H1 (cell line): ENCODE data around the gene HMGN1. TPM values are rescaled to one million over a fixed set of nuclear protein-coding genes. Genes with fewer than 3 reads are reported as not detected.

ENCODE experiments used
- CTCF ChIA-PET: fragments of 300-600 bp; sonication (Branson Sonifier 250); formaldehyde crosslinking; loops from one replicate; lab custom pipeline; 2021; ENCODE audit not compliant: partially characterized antibody; lab: Charles Lee
- POLR2A ChIA-PET: fragments of 300-600 bp; sonication (Branson Sonifier 250); formaldehyde crosslinking; loops from one replicate; lab custom pipeline; 2021; ENCODE audit warnings: inconsistent platforms; ENCODE audit not compliant: partially characterized antibody; lab: Charles Lee
- DNase-seq, 2 experiments: peaks; one replicate each; pipeline versions ENCODE4 v3.0.0 to v3.0.0-alpha.2; 2010 to 2022; ENCODE audit warnings: low spot score in 2 of 2, low read depth in 1 of 2, mixed read lengths in 1 of 2
- FAIRE-seq: peaks from 2 replicates; lab custom pipeline; 2011; peaks lifted over from hg19 to GRCh38; lab: Jason Lieb, UNC
- H2AFZ ChIP-seq: 2 replicates; pipeline ENCODE4 v1.8.1; 2012; ENCODE audit warnings: low read length, inconsistent platforms
- H2AK5ac ChIP-seq: 2 replicates; pipeline ENCODE4 v1.6.1; 2013; ENCODE audit warnings: low read depth, low read length
- H2BK120ac ChIP-seq: replicated peaks from 2 replicates; pipeline ENCODE3; 2013; ENCODE audit warnings: low read depth, low read length, inconsistent platforms
- H2BK12ac ChIP-seq: 2 replicates; pipeline ENCODE4 v1.6.1; 2013; ENCODE audit warnings: low read depth, low read length
- H2BK15ac ChIP-seq: 2 replicates; pipeline ENCODE4 v1.6.1; 2013; ENCODE audit warnings: low read length
- H2BK20ac ChIP-seq: 2 replicates; pipeline ENCODE4 v1.6.1; 2013; ENCODE audit warnings: low read length
- H2BK5ac ChIP-seq: 2 replicates; pipeline ENCODE4 v1.6.1; 2013; ENCODE audit warnings: low read depth, low read length
- H3K14ac ChIP-seq: 2 replicates; pipeline ENCODE4 v1.6.1; 2013; ENCODE audit warnings: inconsistent platforms; ENCODE audit not compliant: insufficient read length
- H3K18ac ChIP-seq: 2 replicates; pipeline ENCODE4 v1.6.1; 2013; ENCODE audit warnings: low read length; ENCODE audit errors: extremely low read depth
- H3K23ac ChIP-seq: 2 replicates; pipeline ENCODE4 v1.6.1; 2013; ENCODE audit warnings: inconsistent platforms; ENCODE audit not compliant: insufficient read length
- H3K23me2 ChIP-seq: 2 replicates; pipeline ENCODE4 v1.6.1; 2013; ENCODE audit warnings: low read depth, low read length
- H3K27ac ChIP-seq: 2 replicates; pipeline ENCODE4 v1.6.1; 2011; ENCODE audit warnings: low read depth, low read length, inconsistent platforms
- H3K27me3 ChIP-seq, 4 experiments: replicated peaks in 1 of 4; 1 replicate in 1 of 4; 2 replicates in 3 of 4; pipeline versions ENCODE4 v1.6.1 to v1.8.1; 2011 to 2013; ENCODE audit warnings: low read length in 3 of 4, mild to moderate bottlenecking in 3 of 4, inconsistent platforms in 2 of 4, mixed read lengths in 2 of 4, moderate library complexity in 1 of 4; ENCODE audit not compliant: control insufficient read depth in 3 of 4, insufficient read depth in 3 of 4; ENCODE audit errors: extremely low read depth in 1 of 4
- H3K36me3 ChIP-seq, 4 experiments: 2 replicates each; pipeline versions ENCODE4 v1.6.1 to v1.8.1; 2011 to 2013; ENCODE audit warnings: mild to moderate bottlenecking in 4 of 4, low read length in 3 of 4, moderate library complexity in 2 of 4, control low read depth in 1 of 4, inconsistent platforms in 1 of 4; ENCODE audit not compliant: insufficient read depth in 4 of 4, control insufficient read depth in 2 of 4
- H3K4ac ChIP-seq: replicated peaks from 2 replicates; pipeline ENCODE3; 2013; ENCODE audit warnings: low read length, low read depth, mixed read lengths, inconsistent platforms; ENCODE audit not compliant: insufficient read length
- H3K4me1 ChIP-seq, 4 experiments: replicated peaks in 1 of 4; 1 replicate in 1 of 4; 2 replicates in 3 of 4; pipeline versions ENCODE4 v1.6.1 to v1.8.1; 2011 to 2013; ENCODE audit warnings: low read length in 3 of 4, inconsistent platforms in 2 of 4, mixed read lengths in 1 of 4; ENCODE audit not compliant: insufficient read depth in 4 of 4, control insufficient read depth in 3 of 4
- H3K4me2 ChIP-seq, 2 experiments: 2 replicates each; pipeline versions ENCODE4 v1.6.1 to v1.8.1; 2011 to 2013; ENCODE audit warnings: low read depth in 2 of 2, low read length in 2 of 2, control low read depth in 1 of 2, inconsistent platforms in 1 of 2, mild to moderate bottlenecking in 1 of 2; ENCODE audit not compliant: insufficient read depth in 1 of 2
- H3K4me3 ChIP-seq, 4 experiments: fragments of 200-600, 300-600 bp in 1 of 4; sonication (generic), shearing (Covaris generic), sonication (Bioruptor Twin) in 1 of 4; 2 replicates each; pipeline versions ENCODE4 v1.5.1 to v1.8.1; 2011 to 2016; ENCODE audit warnings: low read length in 4 of 4, low read depth in 3 of 4, control low read depth in 2 of 4, inconsistent platforms in 2 of 4, mild to moderate bottlenecking in 2 of 4, mixed read lengths in 1 of 4, moderate library complexity in 1 of 4; ENCODE audit not compliant: insufficient read depth in 2 of 4; ENCODE audit errors: extremely low read depth in 1 of 4
- H3K56ac ChIP-seq: replicated peaks from 2 replicates; pipeline ENCODE3; 2013; ENCODE audit warnings: low read depth, mild to moderate bottlenecking, mixed read lengths, low read length, inconsistent platforms; ENCODE audit not compliant: insufficient read length
- H3K79me1 ChIP-seq: 2 replicates; pipeline ENCODE4 v1.6.1; 2013; ENCODE audit warnings: low read depth, low read length, control low read depth
- H3K79me2 ChIP-seq, 2 experiments: 2 replicates each; pipeline versions ENCODE4 v1.6.1 to v1.8.1; 2012 to 2013; ENCODE audit warnings: low read length in 2 of 2, mild to moderate bottlenecking in 2 of 2, inconsistent platforms in 1 of 2; ENCODE audit not compliant: insufficient read depth in 2 of 2, control insufficient read depth in 1 of 2
- H3K9ac ChIP-seq, 4 experiments: replicated peaks in 1 of 4; 1 replicate in 1 of 4; 2 replicates in 3 of 4; pipeline versions ENCODE4 v1.6.1 to v1.8.1; 2011 to 2013; ENCODE audit warnings: low read depth in 3 of 4, low read length in 3 of 4, control low read depth in 2 of 4, mild to moderate bottlenecking in 2 of 4, moderate library complexity in 2 of 4, inconsistent platforms in 1 of 4; ENCODE audit errors: extremely low read depth in 1 of 4
- H3K9me3 ChIP-seq, 2 experiments: 2 replicates each; pipeline versions ENCODE4 v1.6.1 to v1.8.1; 2012 to 2013; ENCODE audit warnings: mild to moderate bottlenecking in 2 of 2, moderate library complexity in 2 of 2, control low read depth in 1 of 2, inconsistent platforms in 1 of 2, low read depth in 1 of 2, low read length in 1 of 2, mixed read lengths in 1 of 2; ENCODE audit not compliant: insufficient read depth in 2 of 2
- H4K20me1 ChIP-seq, 2 experiments: replicated peaks in 1 of 2; 2 replicates each; pipeline versions ENCODE3 to v1.8.1; 2011 to 2013; ENCODE audit warnings: inconsistent platforms in 2 of 2, low read length in 2 of 2, mild to moderate bottlenecking in 1 of 2; ENCODE audit not compliant: insufficient read depth in 2 of 2, control insufficient read depth in 1 of 2
- H4K5ac ChIP-seq: 2 replicates; pipeline ENCODE4 v1.6.1; 2013; ENCODE audit warnings: low read length, low read depth, mixed read lengths, inconsistent platforms; ENCODE audit not compliant: insufficient read length
- H4K8ac ChIP-seq: 2 replicates; pipeline ENCODE4 v1.8.0; 2013; ENCODE audit warnings: mild to moderate bottlenecking, moderate library complexity, low read length, inconsistent platforms; ENCODE audit not compliant: insufficient read depth; ENCODE audit errors: extremely low read depth
- H4K91ac ChIP-seq: replicated peaks from 2 replicates; pipeline ENCODE3; 2013; ENCODE audit warnings: low read length, mixed read lengths, inconsistent platforms; ENCODE audit not compliant: insufficient read length
- BRCA1 ChIP-seq: IDR thresholded peaks from 2 replicates; pipeline ENCODE4 v1.6.1; 2012; ENCODE audit warnings: low read depth, low read length, improper control_type of control experiment
- GTF2F1 ChIP-seq: IDR thresholded peaks from 2 replicates; pipeline ENCODE4 v1.6.1; 2012; ENCODE audit warnings: low read depth, low read length, improper control_type of control experiment, borderline replicate concordance
- JUND ChIP-seq: IDR thresholded peaks from 2 replicates; pipeline ENCODE4 v1.6.1; 2011; ENCODE audit warnings: mild to moderate bottlenecking, improper control_type of control experiment, low read length
- POLR2AphosphoS5 ChIP-seq: IDR thresholded peaks from 2 replicates; pipeline ENCODE4 v1.6.1; 2011; ENCODE audit warnings: low read depth, low read length
- SP1 ChIP-seq: IDR thresholded peaks from 2 replicates; pipeline ENCODE4 v1.6.1; 2011; ENCODE audit warnings: low read depth, low read length
- WGBS, 2 experiments: shearing (Covaris generic) in 1 of 2; methylation state at CpG; one replicate each; pipeline versions ENCODE4 v1.1.6 to v1.1.7; 2013 to 2015; ENCODE audit warnings: low lambda C conversion rate in 2 of 2, mixed read lengths in 2 of 2, inconsistent platforms in 1 of 2, low coverage in 1 of 2, missing lambda C conversion rate in 1 of 2; ENCODE audit not compliant: insufficient replicate concordance in 2 of 2, insufficient coverage in 1 of 2, insufficient read length in 1 of 2; ENCODE audit errors: extremely low coverage in 1 of 2, missing lambda C conversion rate in 1 of 2; 5-methylcytosine and 5-hydroxymethylcytosine counted together
- polyA plus RNA-seq, 7 experiments: library from polyadenylated mRNA; depleted of rRNA in 3 of 7; stranded (reverse) in 5 of 7; unstranded in 2 of 7; fragments of >200 nt in 5 of 7; fragments of 200-250 nt in 2 of 7; gene quantifications; 1 replicate in 5 of 7; 2 replicates in 1 of 7; 4 replicates in 1 of 7; pipeline versions ENCODE4 v1.2.1 to v1.2.3, GENCODE V29; 2011 to 2013; ENCODE audit warnings: missing spikeins in 2 of 7, mixed read lengths in 2 of 7
- total RNA-seq: library from RNA; stranded (reverse); fragmentation: NEBNext Ultra II Directional; extraction: Animal tissue kit (Norgen Biotek cat#: 25700); gene quantifications from 2 replicates; pipeline ENCODE4 v1.2.1, GENCODE V29; 2021

HMGN1 gene
- total and polyA plus RNA-seq, 2 of the 8 experiments (the other 6 are each of a cell fraction or from before 2014, with no cell fraction given): 279 to 505 TPM

DNA sequence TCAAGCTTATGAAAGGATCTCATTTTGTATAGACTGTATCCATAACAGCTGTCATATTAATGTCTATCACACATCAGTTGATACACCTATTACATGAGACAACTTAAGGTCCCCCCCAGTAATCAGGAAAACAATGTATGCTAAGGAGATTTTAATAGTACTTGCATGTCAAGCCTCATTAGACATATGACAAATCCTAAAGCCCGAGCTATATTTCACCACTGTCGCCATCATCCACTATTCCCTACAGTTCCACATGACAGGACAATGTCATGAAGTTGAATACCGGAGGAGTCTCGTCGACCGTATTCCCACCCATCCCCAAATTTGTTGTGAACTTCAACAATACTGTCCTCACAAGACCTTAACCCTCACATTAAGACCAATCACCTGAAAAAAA, 3.4 kb downstream of the HMGN1 start:
- no peaks in the 10 kb centered on the region; the same call in 1 of the 2 replicates for H3K79me1 ChIP-seq
- H3K9me3 ChIP-seq: no peaks in the 10 kb centered on the region
- no peak overlapping the region for H3K4ac ChIP-seq
- H2AK5ac ChIP-seq: no peak overlapping the region
- no peak overlapping the region for H2BK12ac ChIP-seq
- TF ChIP-seq SP1 (no peak), GTF2F1 (no peak), BRCA1 (no peak), JUND (no peak), POLR2AphosphoS5 (peak; percentile 36; the same call in 1 of the 2 replicates)
- no peak overlapping the region for H2BK120ac ChIP-seq
- H3K27me3 ChIP-seq: no peaks in the 10 kb centered on the region
- H3K4me2 ChIP-seq: peak overlapping the region; percentile 50 to 79
- peaks cover 20 to 69% (median 39%) of the 10 kb centered on the region in 4 experiments for H3K36me3 ChIP-seq
- H3K14ac ChIP-seq: no peak overlapping the region
- no peak for DNase-seq
- WGBS, 2 experiments: 97% methylated on average over 6 of the region's 6 CpGs; no CpG with 5 or more reads in 1 of the 2 experiments
- H3K23ac ChIP-seq: no peak overlapping the region
- POLR2A ChIA-PET: interaction anchor here (0.7 to 5.2 kb wide), 18 partner anchors 8 to 104 kb away, joined by 3 to 80 read pairs (median 4); partner anchors contain the start of genes BRWD1 and LCA5L
- H4K20me1 ChIP-seq: peaks cover 8 to 14% of the 10 kb centered on the region in 2 experiments
- no peak overlapping the region for H3K27ac ChIP-seq
- H3K79me2 ChIP-seq: peaks cover 10 to 35% of the 10 kb centered on the region in 2 experiments
- CTCF ChIA-PET: interaction anchor here (1.0 to 1.5 kb wide), 2 partner anchors 32 to 35 kb away, joined by 3 to 5 read pairs; partner anchors contain the start of gene BRWD1
- no peak overlapping the region for H2AFZ ChIP-seq
- no peak for FAIRE-seq
- H3K56ac ChIP-seq: no peak overlapping the region
- H3K18ac ChIP-seq: no peak overlapping the region
- H4K5ac ChIP-seq: no peak overlapping the region
- H2BK15ac ChIP-seq: no peak overlapping the region
- no peak overlapping the region for H4K8ac ChIP-seq
- no peak overlapping the region for H2BK5ac ChIP-seq
- H3K9ac ChIP-seq: peak overlapping the region in 2 of 4 experiments; percentile 6 to 10; a peak in 2 of 7 replicates
- H3K4me1 ChIP-seq: peaks cover 3 to 10% (median 5%) of the 10 kb centered on the region in 4 experiments; a peak in 6 of 7 replicates
- peaks cover 3% of the 10 kb centered on the region for H3K23me2 ChIP-seq
- H4K91ac ChIP-seq: no peak overlapping the region
- H3K4me3 ChIP-seq: peak overlapping the region in 1 of 4 experiments; percentile 100; a peak in 2 of 8 replicates
- H2BK20ac ChIP-seq: no peak overlapping the region
